HG02610 (cell line): ENCODE data around the gene C17orf50.

Experiments
- ATAC-seq: cut with Tn5 transposase; IDR thresholded peaks from one replicate; pipeline ENCODE4 v1.9.1; 2021; ENCODE audit warnings: mild to moderate bottlenecking, moderate library complexity; ENCODE audit not compliant: unreplicated experiment

Gene C17orf50

GRCh38 chr17:35809855-35810461 is 49.3 kb downstream of the C17orf50 start:
- ATAC-seq, result no peak

DNA sequence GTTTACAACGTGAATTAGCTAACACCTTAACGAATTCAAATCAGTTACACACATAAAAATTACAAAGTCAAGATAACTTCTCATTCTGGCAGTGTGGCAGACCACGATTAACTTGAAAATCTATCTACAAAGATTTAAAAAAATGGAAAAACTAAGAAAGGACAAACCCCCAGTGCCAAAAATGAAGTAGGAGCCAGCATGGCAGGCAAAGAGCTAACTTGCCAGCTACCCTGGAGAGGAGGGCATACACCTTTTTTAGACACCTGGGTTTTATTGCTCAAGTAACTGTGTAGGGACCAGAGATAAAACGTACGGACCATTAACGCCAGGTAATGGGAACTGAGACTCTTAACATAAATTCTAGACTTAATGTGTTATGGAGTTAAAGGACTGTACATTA is 51.1 kb downstream of the C17orf50 start:
- no peak for ATAC-seq

DNA sequence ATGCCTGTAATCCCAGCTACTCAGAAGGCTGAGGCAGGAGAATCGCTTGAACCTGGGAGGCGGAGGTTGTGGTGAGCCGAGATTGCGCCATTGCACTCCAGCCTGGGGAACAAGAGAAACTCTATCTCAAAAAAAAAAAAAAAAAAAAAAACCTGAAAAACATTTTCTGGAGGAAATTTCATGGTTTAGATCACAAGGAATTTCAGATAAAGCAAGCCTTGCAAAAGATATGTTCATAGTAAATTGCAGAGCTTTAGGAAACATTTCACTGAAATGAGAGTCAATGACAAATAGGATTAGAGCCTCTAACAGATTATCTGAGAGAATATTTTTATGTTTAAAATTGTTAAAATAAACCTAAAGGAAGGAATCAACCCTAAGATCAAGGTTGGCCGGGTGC is 51.8 kb downstream of the C17orf50 start:
- ATAC-seq, result no peak
